Stomach (tissue), 9 donors: ENCODE data around the gene SEMA6C. TPM values are rescaled to one million over a fixed set of nuclear protein-coding genes. Genes with fewer than 3 reads are reported as not detected.

Experiments
- DNase-seq, 2 donors: peaks; one replicate each; pipeline versions ENCODE4 v3.0.0 to v3.0.0-alpha.2; 2013 to 2019
- H3K27ac ChIP-seq, 5 donors: fragments of 200-600 bp in 4 of 5; sonication (generic) in 4 of 5; one replicate each; pipeline ENCODE4 v1.5.1; 2013 to 2019; ENCODE audit warnings: mild to moderate bottlenecking in 1 of 5, moderate library complexity in 1 of 5
- H3K27me3 ChIP-seq, 3 donors: fragments of 200-600 bp; sonication (generic); one replicate each; pipeline ENCODE4 v1.5.1; 2017 to 2019; ENCODE audit warnings: mixed run types in 1 of 3
- H3K36me3 ChIP-seq, 4 donors: fragments of 200-600 bp; sonication (generic); 1 replicate in 3 of 4; 2 replicates in 1 of 4; pipeline ENCODE4 v1.5.1; 2016 to 2019
- H3K4me1 ChIP-seq, 4 donors: fragments of 200-600 bp; sonication (generic); one replicate each; pipeline ENCODE4 v1.5.1; 2016 to 2019
- H3K4me3 ChIP-seq, 4 donors: fragments of 200-600 bp; sonication (generic) in 3 of 4; one replicate each; pipeline ENCODE4 v1.5.1; 2016 to 2019; ENCODE audit warnings: mild to moderate bottlenecking in 1 of 4
- H3K9me3 ChIP-seq, 4 donors: fragments of 200-600 bp; sonication (generic); one replicate each; pipeline ENCODE4 v1.5.1; 2016 to 2019
- CTCF ChIP-seq, 7 experiments: fragments of 450-650 bp in 4 of 7; fragments of 200-600 bp in 3 of 7; sonication (generic) in 3 of 7; IDR thresholded peaks; one replicate each; pipeline ENCODE4 v1.5.1; 2016 to 2019; ENCODE audit warnings: antibody characterized with exemption in 7 of 7, control low read depth in 2 of 7, mild to moderate bottlenecking in 1 of 7
- EP300 ChIP-seq: sonication (generic); formaldehyde crosslinking; IDR thresholded peaks from one replicate; pipeline ENCODE4 v1.6.1; 2017; ENCODE audit warnings: antibody characterized with exemption
- POLR2A ChIP-seq, 4 donors: fragments of 450-650 bp; IDR thresholded peaks; one replicate each; pipeline ENCODE4 v1.6.1; 2016; ENCODE audit warnings: antibody characterized with exemption in 4 of 4, control low read depth in 2 of 4, mild to moderate bottlenecking in 1 of 4, moderate library complexity in 1 of 4
- POLR2AphosphoS5 ChIP-seq, 3 donors: sonication (generic); formaldehyde crosslinking; IDR thresholded peaks; one replicate each; pipeline ENCODE4 v1.6.1; 2016; ENCODE audit warnings: antibody characterized with exemption in 3 of 3
- WGBS, 5 donors: extraction: QIAGEN DNeasy Blood & Tissue Kit in 3 of 5; methylation state at CpG; one replicate each; pipeline versions ENCODE4 v1.1.5 to v1.1.7; 2013 to 2018; 5-methylcytosine and 5-hydroxymethylcytosine counted together
- intact Hi-C: fragments of 100-400 bp; cut with DNase I; formaldehyde crosslinking; loops from one replicate; pipeline ENCODE4 v1.15.1; 2023; ENCODE audit warnings: low total_unique reads
- polyA plus RNA-seq, 3 donors: library from polyadenylated mRNA; stranded (reverse); fragments of 200-250 nt; gene quantifications; one replicate each; pipeline ENCODE4 v1.2.3, GENCODE V29; 2013
- total RNA-seq, 5 donors: library from RNA; depleted of rRNA; stranded (reverse); fragments of >200 nt; gene quantifications; one replicate each; pipeline versions ENCODE4 v1.1.0 to v1.2.3, GENCODE V29; 2014 to 2016
- donor health status: healthy with polysubstance abuse.
- donor health status: Bipolar disorder and iron deficiency.
- donor health status: healthy.

The SEMA6C gene
- total and polyA plus RNA-seq, 8 donors, result 4.4 to 13.9 (median 9.1) TPM

GRCh38 chr1:151171190-151171589, 24.8 kb upstream of the SEMA6C start:
- Histone ChIP-seq H3K9me3 (no peaks in the 10 kb centered on the region), H3K27ac (no peak overlapping the region), H3K36me3 (peaks cover 34 to 82% (median 78%) of the 10 kb centered on the region in 4 donors), H3K27me3 (no peaks in the 10 kb centered on the region), H3K4me3 (no peak overlapping the region), H3K4me1 (peaks cover 9 to 23% (median 12%) of the 10 kb centered on the region in 4 donors)
- DNase-seq, result no peak
- 79 to 93% (median 88%) methylated on average over 5 of the region's 5 CpGs for WGBS, 5 donors
- intact Hi-C loops, result loop anchor here (10.0 kb wide), 1 partner anchor 74 kb away; no protein-coding TSS in a partner anchor
- TF ChIP-seq EP300, result no peak
- no peak for TF ChIP-seq CTCF (IDR thresholded peaks at IDR 0.05)
- no peak for TF ChIP-seq POLR2AphosphoS5 (IDR thresholded peaks at IDR 0.05)
- TF ChIP-seq POLR2A (IDR thresholded peaks at IDR 0.05), result no peak

- 81 to 88% (median 83%) methylated on average over 6 of the region's 6 CpGs for WGBS, 5 donors
Observed at GRCh38 chr1:151167116-151167515, 20.7 kb upstream of the SEMA6C start.

GRCh38 chr1:151166505-151166956, 20.1 kb upstream of the SEMA6C start:
- Histone ChIP-seq H3K4me1 (peaks cover 17 to 42% (median 34%) of the 10 kb centered on the region in 4 donors), H3K4me3 (peak overlapping the region; percentile 60 to 85 (median 76)), H3K27me3 (no peaks in the 10 kb centered on the region), H3K9me3 (no peaks in the 10 kb centered on the region), H3K36me3 (peaks cover 18 to 52% (median 51%) of the 10 kb centered on the region in 4 donors), H3K27ac (peak overlapping the region in 4 of 5 donors; percentile 82 to 90 (median 88))
- no peak for TF ChIP-seq POLR2AphosphoS5 (IDR thresholded peaks at IDR 0.05)
- no peak for TF ChIP-seq POLR2A (IDR thresholded peaks at IDR 0.05)
- no peak for TF ChIP-seq EP300
- TF ChIP-seq CTCF (IDR thresholded peaks at IDR 0.05), result no peak
- WGBS, 5 donors, result 2 to 3% (median 3%) methylated on average over 15 of the region's 15 CpGs
- DNase-seq, result peak in 1 of 2 donors; percentile 40
- intact Hi-C loops, result no loop called here

More at GRCh38 chr1:151167116-151167515, 20.7 kb upstream of the SEMA6C start:
- Histone ChIP-seq H3K4me3 (peak overlapping the region in 3 of 4 donors; percentile 60 to 85 (median 78)), H3K27ac (peak overlapping the region in 2 of 5 donors; percentile 88 to 90), H3K4me1 (peaks cover 17 to 42% (median 34%) of the 10 kb centered on the region in 4 donors), H3K27me3 (no peaks in the 10 kb centered on the region), H3K9me3 (no peaks in the 10 kb centered on the region), H3K36me3 (peaks cover 15 to 47% (median 46%) of the 10 kb centered on the region in 4 donors)
- no peak for DNase-seq
- TF ChIP-seq POLR2AphosphoS5 (IDR thresholded peaks at IDR 0.05), result no peak
- TF ChIP-seq EP300, result no peak
- TF ChIP-seq POLR2A (IDR thresholded peaks at IDR 0.05), result no peak
- no peak for TF ChIP-seq CTCF (IDR thresholded peaks at IDR 0.05)
- intact Hi-C loops, result no loop called here

- 0 to 1% (median 1%) methylated on average over 38 of the region's 38 CpGs for WGBS, 5 donors
- Histone ChIP-seq H3K27ac (peak within 1 kb of the TSS; percentile 73 to 90 (median 88)), H3K36me3 (peaks cover 22 to 52% (median 51%) of the 10 kb centered on the region in 4 donors), H3K9me3 (no peaks in the 10 kb centered on the region), H3K4me3 (peak within 1 kb of the TSS; percentile 60 to 85 (median 76)), H3K4me1 (peaks cover 17 to 42% (median 34%) of the 10 kb centered on the region in 4 donors), H3K27me3 (no peaks in the 10 kb centered on the region)
- intact Hi-C loops, result no loop called here
- peak in 3 of 7 experiments; percentile 11 to 45 (median 12) for TF ChIP-seq CTCF (IDR thresholded peaks at IDR 0.05)
- no peak for TF ChIP-seq POLR2A (IDR thresholded peaks at IDR 0.05)
- peak; percentile 37 for TF ChIP-seq EP300
- peak; percentile 92 to 99 (median 97) for TF ChIP-seq POLR2AphosphoS5 (IDR thresholded peaks at IDR 0.05)
- peak; percentile 98 to 99 for DNase-seq
Observed at GRCh38 chr1:151165738-151166504, 19.5 kb upstream of the SEMA6C start, which contains the start of the genes LYSMD1 and SCNM1. TSS of gene LYSMD1 (minus strand) at chr1:151165902. CDS start at chr1:151165258, 644 bp downstream. TSS of gene SCNM1 (plus strand) at chr1:151166144. CDS start at chr1:151166153, 9 bp downstream.
